Inflammatory macrophage (primary cell): Measurements from ENCODE around the gene TIMP3.

Experiments used
- DNase-seq, 2 donors: peaks; one replicate each; pipeline ENCODE4 v3.0.0-alpha.2; 2020 to 2022
- total RNA-seq, 18 experiments: gene quantifications; one replicate each; lab custom pipeline; 2026; ENCODE audit warnings: mixed read lengths in 6 of 18, inconsistent platforms in 2 of 18; lab: John Stamatoyannopoulos, UW

TIMP3 gene
- total RNA-seq, result 55.0 to 1,047 (median 212) reads per million in 18 experiments

DNA sequence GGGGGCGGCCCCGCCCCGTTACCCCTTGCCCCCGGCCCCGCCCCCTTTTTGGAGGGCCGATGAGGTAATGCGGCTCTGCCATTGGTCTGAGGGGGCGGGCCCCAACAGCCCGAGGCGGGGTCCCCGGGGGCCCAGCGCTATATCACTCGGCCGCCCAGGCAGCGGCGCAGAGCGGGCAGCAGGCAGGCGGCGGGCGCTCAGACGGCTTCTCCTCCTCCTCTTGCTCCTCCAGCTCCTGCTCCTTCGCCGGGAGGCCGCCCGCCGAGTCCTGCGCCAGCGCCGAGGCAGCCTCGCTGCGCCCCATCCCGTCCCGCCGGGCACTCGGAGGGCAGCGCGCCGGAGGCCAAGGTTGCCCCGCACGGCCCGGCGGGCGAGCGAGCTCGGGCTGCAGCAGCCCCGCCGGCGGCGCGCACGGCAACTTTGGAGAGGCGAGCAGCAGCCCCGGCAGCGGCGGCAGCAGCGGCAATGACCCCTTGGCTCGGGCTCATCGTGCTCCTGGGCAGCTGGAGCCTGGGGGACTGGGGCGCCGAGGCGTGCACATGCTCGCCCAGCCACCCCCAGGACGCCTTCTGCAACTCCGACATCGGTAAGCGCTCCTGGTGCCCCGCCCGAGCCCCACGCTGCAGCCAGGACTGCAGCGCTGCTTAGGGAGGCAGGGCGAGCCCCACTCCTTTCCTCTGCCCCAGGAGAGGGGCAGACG lies at the start of gene TIMP3:
TSS of gene TIMP3 (plus strand) at position 169 of the 700 bp plus-strand sequence. CDS start at position 466, 297 bp downstream.
- DNase-seq, result peak; percentile 36 to 44

DNA sequence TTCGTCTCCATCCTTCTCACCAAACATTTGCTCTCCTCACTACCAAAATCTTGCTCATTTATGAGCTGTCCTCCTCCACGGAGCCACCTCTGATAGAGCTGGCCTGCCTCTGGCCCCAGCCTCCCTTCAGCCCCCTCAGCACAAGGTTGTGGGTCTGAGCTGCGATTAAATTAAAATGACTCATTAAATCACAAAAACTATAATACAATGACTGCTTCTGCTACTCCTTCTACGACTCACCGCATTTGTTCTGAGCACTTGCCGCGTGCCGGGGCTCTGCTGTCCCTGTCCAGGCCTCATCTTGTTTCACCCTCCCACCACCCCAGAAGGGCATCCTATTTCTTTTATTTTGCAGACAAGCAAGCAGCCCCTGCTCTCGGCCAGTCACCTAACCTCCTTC lies 49.2 kb upstream of the TIMP3 start:
- no peak for DNase-seq

DNA sequence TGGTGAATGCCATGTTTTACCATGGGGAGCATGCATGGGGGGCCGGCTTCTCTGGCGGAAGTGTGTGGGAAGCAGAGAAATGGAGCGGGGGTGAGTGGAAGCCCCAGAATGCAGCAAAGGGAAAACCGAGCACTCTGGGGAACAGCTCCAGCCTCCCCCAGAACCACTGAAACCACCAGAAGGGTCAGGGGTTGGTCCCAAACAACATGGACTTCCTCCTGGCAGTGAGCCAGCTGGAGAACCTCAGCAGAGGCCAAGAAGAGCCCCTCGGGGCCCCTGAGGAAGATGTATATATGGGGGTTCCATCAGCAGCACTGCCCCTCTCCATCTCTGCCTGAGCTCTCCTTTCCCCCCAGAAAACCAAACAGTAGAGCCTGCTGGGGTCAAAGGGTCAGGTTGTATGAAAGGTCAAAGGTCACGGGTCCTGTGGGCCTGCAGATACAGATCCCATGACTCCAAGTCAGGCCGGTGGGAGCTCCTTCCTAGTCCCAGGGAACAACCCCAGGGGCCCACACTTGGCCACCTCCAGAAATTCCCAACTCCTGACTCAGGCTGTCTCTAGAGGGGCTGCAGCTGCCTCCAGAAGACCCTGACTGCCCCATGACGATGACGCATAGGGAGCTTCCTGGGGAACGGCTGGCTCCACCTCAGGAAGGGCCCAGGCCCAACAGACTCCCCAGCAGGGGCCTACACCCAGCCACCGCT lies 48.5 kb upstream of the TIMP3 start:
- peak; percentile 29 to 82 for DNase-seq

DNA sequence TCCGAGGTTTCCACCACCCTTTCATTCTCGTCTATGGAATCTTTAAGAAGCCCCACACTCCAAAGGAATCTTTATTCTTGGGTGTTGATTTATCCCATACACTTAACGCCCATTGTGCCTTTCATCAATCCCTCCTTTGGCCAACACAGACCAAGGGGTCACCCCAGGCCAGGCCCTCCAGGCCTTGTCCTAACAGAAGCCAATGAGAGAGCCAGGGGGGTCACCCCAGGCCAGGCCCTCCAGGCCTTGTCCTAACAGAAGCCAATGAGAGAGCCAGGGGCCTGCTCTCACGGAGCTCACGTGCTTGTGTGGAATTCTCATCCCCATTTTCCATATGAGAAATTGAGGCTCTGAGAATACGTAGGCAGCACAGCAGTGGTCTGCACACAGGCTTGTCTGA lies 47.9 kb upstream of the TIMP3 start:
- no peak for DNase-seq

DNA sequence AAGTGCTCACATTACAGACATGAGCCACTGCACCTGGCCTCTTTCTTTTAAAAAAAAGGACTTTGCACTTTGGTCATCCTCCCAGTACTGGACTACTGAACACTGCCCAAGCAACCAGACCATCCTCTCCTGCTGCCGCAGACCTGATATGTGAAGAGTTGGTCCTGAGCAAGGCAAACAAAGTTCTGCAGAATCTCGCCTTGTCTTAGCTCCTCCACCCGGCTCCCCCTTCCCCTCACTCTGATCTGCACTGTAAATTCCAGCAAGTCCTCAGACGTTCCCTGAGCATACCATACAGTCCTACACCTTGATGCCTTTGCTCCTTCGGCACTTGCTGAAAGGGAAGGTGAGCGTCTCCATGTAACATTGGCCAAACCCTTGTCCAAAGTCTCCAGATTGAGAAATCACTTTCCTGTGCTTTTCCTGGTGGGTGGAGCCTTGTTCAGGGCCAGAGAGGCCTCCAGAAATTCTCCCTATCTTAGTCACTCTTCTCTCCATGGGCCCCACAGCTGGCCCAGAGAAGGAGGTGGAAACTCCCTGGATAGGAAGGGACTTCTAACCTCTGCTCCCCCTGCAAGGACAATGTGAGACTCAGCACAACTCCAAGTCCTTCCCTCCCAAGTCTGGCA lies 47.0 kb upstream of the TIMP3 start:
- DNase-seq, result no peak

DNA sequence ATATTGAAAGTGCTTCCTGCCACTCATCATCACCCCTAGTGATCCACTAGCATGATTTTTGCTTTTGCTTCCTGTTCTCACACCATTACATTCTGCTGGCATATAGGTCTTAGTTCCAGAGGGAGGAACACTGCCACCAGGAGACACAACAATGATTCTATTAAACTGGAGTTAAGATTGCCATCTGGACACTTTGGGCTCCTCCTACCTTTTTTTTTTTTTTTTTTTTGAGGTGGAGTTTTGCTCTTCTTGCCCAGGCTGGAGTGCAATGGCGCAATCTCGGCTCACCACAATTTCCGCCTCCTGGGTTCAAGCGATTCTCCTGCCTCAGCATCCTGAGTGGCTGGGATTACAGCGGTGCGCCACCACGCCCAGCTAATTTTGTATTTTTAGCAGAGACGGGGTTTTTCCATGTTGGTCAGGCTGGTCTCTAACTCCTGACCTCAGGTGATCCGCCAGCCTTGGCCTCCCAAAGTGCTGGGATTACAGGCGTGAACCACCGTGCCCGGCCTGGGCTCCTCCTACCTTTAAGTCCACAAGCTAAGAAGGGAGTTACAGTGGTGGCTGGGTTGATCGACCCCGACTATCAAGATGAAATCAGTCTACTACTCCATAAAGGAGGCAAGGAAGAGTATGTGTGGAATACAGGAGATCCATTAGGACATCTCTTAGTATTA lies 44.3 kb upstream of the TIMP3 start:
- peak in 1 of 2 donors; percentile 87 for DNase-seq

DNA sequence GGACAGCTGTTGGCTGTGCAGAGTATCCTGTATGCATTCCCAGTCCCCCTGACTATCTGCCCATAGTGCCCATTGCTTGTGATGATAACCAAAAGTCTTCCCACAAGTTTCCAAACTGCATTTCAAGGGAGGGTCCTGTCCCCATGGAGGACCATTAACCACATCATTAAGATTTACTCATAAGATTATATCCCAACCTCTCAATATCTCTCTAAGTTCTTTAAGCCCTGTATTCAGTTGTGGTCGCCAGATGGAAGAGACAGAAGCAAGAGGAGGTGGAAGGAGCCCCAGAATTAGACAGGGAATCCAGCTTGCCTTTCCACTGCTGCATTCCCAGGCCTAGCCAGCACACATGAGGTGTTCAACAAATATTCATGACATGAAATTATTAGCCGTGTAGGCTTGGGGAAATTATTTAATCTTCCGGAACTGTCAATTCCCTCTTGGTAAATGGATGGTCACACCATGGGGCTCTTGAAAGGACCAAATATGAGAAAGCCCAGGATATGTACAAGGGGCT lies 42.6 kb upstream of the TIMP3 start:
- DNase-seq, result no peak

DNA sequence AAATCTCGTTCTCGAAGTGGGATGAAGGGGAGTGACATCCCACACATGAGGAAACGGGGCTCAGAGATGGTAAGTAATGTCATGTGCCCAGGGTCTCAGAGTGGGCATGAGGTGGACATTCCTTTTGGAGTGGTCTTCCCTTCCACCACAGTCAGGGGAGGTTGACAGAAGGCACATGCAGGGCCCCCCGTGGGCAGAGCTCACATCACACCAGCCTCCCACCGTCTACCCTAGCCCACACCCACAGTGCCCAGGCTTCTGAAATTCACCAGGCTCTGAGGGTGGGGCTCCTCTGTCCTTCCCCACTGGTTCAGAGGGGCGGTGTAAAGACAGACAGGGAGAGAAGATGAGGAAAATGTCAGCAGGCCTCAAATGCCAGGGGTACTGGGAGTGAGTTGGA lies 41.1 kb upstream of the TIMP3 start:
- no peak for DNase-seq

DNA sequence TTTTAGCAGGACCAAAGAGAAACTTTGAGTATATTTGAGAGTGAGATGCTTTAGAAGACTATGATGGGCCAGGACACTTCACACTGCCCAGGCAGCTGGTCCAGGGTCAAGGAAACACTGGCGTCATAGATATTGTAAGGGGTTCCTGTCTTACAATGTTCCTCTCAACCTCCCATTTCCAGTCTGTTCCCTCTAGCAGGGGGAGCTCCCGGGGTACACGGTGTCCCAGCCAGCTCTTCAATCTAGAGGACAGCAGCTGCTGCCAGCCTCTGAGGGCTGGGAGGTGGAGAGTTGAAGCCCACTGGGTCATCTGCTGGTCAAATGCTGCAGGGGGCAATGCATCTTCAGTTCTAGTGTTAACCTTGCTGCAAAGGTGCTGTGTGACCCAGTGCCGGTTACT lies 40.7 kb upstream of the TIMP3 start:
- no peak for DNase-seq

DNA sequence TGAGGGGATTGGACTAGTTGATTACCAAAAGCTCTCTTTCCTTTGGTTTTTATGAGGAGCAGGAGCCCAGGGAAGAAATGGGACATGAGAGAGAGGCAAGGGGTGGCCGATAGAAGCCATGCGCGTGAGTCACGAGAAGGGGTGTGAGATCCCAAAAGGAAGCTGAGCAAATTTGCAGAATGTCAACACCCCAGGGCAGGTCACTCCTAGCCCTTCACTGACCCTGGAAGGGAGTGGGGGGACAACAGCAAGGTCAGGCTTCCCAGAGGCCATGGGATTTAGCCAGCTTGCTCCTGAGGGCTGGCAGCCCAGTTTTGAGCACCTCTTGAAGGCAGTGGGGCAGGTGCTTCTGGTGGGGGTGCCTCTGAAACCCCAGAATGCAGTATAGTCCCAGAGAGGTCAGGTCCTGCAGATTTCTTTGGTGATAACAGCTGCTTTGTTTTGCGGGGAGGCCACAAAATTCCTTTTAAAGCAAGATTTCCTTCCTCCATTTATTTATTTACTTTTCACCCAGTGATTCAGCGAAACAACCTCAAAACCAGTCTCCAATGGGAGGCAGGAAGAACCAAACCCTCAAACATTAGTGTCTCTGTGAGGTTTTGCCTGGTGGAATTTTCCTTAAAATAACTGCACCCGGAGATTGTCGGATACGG lies 40.1 kb upstream of the TIMP3 start:
- peak; percentile 44 to 59 for DNase-seq

DNA sequence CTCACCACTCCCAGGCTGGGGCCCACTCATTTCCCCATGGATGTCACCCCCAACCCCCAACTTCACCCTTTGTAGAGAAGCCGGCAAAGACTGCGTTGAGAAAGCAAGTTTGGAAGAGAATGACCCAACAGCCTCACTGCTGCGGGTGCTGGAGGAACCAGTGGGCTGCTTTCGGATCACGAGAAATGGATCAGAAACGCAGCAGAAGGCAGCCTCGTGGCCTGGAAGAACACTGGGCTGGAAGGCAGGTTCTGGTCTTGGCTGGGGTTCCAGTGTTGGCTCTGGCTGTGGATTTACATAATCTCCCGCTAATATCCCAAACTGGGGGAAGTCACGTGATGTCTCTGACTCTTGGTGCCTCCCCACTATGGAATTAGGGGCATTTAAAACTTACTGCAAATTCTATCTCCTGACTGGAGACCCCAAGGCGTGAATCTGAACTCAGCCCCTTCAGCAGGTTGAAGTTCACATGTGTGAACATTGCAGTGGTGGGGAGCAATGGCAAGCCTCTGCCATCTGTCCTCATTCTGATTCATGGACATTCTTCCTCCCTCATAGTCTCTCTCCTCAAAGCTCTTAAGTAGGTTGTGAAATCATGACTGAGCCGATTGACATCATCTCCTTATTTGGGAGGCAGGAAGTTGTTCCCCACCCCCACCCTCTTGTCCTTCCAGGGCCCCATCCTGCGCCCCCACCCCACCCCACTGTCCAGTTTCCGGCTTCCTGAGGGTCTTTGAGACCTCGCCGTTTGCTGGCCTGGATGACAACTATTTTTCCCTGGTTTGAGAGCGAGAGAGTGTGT lies 37.0 kb upstream of the TIMP3 start:
- DNase-seq, result peak; percentile 84 to 86

DNA sequence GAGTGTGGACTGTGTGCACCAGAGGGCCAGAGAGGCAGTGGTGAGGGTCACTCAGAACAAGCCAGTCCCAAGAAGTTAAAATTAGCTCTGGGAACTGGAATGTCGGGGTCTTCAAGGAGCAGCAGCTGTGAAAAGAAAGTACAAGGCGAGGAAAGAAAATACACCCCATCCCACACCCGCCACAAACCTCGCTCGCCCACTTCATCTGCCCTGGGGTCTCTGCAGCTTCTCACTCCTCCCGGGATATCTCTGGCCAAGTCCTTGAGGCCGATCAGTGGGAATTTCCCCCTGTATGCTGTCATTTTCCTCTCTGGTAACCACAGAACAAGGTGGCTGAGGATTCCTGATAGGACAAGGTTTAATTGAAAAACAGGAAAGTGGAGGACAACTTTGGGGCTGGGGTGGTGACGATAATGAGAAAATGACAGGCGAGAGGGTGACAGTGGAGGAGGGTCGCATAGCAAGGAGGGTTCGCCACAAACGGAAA lies 36.3 kb upstream of the TIMP3 start:
- no peak for DNase-seq

DNA sequence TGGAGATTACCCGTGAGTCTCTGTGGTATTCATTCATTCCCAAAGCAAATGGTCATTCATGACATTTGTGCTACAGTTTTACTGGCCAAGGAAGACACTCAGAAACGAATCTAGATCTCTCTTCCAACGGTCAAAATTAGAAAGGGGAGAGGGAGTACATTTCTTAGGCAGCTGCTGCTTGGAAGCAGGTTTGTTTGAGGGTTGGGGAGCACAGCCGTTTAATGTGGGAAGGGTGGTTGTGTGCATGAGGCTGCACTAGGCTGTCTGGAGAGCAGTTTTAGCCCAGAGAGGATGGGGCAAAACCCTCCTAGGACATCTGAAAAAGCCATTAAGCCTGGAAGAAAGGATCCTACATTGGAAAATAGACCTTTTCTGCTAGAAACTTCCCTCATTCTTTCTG lies 29.7 kb upstream of the TIMP3 start:
- no peak for DNase-seq

DNA sequence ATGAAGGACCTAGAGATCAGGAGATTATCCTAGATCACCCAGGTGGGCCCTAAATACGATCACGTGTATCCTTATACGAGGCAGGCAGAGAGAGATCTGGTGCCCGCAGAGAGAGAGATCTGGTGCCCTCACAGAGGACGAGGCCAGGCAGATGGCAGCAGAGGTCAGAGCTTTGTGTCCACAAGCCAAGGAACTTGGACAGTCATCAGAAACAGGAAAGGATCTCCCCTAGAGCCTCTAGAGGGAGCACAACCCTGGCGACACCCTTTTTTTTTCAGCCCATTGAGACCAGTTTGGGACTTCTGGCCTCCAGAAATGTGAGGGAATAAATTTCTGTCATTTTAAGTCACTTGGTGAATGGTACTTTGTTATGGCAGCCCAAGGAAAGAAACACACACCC lies 25.5 kb upstream of the TIMP3 start:
- peak; percentile 38 for DNase-seq

DNA sequence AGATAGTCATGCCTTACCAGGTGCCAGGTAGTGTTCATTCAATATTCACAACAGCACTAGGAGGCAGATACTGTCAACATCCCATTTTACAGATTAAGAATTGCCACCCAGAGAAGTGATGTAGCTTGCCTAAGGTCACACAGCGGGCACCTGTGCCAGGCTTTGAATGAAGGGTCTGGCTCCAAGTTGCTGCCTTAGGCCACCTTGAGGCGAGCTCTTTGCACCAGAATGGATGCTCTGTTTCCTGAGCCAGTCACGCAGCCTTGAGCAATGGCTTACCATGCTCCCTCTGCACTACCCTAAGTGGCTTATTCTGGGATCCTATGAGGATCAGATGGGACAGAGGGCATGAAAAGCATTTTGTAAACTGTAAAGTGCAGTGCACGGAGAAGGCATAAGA lies 25.1 kb upstream of the TIMP3 start:
- DNase-seq, result no peak

DNA sequence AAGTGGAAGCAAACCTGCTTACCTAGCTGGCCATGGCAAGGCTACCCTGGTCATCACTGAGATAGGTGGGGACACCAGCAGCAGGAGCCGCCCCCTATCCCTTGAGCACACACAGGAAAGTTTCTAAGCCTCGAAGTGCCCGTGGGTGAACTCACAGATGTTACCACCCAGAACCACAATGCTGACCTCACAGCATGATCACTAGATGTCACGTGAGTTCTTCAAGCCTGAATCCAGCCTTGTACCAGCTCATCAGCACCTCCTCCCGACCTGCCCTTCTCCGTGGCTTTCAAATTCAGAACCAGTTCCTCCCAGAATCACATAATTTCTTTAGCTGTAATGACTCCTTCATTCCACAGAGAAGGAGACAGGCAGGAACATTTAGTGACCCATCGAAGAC lies 24.7 kb upstream of the TIMP3 start:
- DNase-seq, result peak; percentile 20 to 76

DNA sequence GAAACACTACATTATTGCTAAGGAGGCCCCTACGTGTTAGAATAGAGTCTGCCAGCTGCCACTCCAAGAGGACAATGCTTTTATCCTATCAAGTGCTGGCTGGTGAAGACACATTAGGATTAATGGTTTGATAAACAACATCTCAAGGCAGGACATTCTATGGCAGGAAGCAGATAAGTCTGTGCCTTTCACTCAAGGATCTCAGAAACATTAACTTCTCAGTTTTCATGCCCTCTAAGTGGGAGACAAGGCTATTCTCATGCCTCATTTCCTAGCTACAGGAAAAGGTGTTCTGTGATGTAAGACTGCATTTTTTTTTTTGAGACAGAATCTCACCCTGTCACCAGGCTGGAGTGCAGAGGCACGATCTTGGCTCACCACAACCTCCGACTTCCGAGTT lies 23.5 kb upstream of the TIMP3 start:
- DNase-seq, result no peak

DNA sequence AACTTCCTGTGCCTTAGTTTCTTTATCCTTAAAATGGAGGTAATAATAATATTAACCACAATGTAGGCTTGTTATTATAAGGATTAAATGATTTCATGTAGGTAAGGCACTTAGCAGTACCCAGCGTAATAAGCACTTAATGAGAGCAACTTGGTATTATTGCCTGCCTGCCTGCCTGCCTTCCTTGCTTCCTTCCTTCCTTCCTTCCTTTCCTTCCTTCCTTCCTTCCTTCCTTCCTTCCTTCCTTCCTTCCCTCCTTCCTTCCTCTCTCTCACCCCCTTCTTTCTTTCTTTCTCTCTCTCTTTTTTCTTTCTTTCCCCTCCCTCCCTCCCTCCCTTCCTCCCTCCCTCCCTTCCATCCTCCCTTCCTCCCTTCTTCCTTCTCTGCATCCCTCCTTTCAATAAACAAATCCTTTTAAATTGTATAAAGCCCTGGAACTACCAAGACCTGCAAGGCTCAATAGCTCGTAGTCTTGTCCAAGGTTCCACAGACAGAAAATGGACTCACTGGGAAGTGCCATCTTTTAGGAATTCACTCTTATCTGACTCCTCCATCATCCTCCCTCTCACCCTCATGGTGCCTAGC lies 20.7 kb upstream of the TIMP3 start:
- no peak for DNase-seq

DNA sequence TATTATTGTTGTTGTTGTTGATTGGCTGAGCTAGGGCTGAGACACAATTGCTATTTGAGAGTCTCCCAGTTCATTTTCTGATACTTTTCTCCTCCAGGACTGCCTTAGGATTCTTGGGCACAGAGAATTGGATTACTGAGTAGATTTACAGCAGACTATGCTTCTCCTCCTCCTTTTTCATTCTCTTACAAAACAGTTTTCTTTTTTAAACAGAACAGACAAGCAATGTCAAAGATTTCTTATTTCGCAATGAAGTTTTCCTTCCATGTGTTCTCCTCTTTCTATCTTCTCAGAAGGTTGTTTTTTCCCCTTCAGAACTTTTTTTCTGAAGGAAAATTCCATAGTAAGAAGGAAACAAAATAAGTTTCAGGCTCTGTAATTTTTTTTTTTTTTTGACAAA lies 19.8 kb upstream of the TIMP3 start:
- no peak for DNase-seq

DNA sequence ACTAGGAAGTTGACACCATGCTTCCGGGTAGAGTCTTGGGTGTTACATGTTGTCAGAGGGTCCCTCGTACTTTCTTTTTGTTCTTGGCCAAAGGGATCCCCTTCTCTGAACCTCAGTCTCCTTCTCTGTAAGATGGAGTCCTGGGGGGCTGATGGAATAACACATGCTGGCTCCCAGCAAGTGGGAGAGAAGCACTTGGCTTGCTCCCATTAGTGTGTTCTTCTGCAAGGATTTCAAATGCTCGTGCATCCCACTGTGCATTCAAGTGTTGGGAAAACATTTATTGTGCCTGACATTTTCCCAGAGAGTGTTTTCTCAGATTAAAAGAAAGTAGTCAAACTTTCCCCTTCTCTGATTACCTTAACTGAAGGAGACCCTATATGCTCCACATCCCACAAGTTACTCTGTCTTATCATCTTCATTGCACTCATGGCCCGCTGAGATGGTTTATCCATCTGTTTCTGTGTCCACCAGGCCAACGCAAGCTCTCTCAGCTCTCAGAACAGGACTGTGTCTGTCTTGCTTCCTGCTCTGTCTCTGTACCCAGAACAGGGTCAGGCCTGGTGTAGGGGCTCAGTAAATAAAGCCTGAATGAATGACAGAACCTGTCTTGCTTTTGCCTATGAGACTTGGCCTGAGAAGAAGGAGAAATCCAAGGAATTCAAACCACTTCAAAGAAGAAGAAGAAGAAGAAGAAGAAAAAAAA lies 16.0 kb upstream of the TIMP3 start:
- no peak for DNase-seq
